ENCODE measurements around the gene ADAMTSL3.

- TF ChIP-seq CTCF (IDR thresholded peaks at IDR 0.05; ENCODE audit: poor library complexity, severe bottlenecking), result no peak
- TF ChIP-seq POLR2AphosphoS5 (IDR thresholded peaks at IDR 0.05), result no peak
- TF ChIP-seq RAD21 (conservative IDR thresholded peaks at IDR 0.05), result no peak
- TF ChIP-seq REST (IDR thresholded peaks at IDR 0.05; ENCODE audit: borderline replicate concordance), result no peak
Measured at GRCh38 chr15:83866692-83867091, 212.8 kb downstream of the ADAMTSL3 start.

Measured in neural cell (in vitro differentiated cells).